Measurements from ENCODE around the gene EFHC1.

GRCh38 chr6:52454556-52454955 is 34.4 kb downstream of the EFHC1 start:
- TF ChIP-seq POLR2A (IDR thresholded peaks at IDR 0.05) = no peak
- TF ChIP-seq, protein P1, sequence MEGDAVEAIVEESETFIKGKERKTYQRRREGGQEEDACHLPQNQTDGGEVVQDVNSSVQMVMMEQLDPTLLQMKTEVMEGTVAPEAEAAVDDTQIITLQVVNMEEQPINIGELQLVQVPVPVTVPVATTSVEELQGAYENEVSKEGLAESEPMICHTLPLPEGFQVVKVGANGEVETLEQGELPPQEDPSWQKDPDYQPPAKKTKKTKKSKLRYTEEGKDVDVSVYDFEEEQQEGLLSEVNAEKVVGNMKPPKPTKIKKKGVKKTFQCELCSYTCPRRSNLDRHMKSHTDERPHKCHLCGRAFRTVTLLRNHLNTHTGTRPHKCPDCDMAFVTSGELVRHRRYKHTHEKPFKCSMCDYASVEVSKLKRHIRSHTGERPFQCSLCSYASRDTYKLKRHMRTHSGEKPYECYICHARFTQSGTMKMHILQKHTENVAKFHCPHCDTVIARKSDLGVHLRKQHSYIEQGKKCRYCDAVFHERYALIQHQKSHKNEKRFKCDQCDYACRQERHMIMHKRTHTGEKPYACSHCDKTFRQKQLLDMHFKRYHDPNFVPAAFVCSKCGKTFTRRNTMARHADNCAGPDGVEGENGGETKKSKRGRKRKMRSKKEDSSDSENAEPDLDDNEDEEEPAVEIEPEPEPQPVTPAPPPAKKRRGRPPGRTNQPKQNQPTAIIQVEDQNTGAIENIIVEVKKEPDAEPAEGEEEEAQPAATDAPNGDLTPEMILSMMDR (IDR thresholded peaks at IDR 0.05) = no peak
- TF ChIP-seq POLR2AphosphoS5 (IDR thresholded peaks at IDR 0.05) = no peak

All from breast epithelium (tissue), 3 donors.